ENCODE measurements around the gene SCAMP4.

The SCAMP4 gene

GRCh38 chr19:1935484-1936208, 30.4 kb downstream of the SCAMP4 start:
- in situ Hi-C loops (cut with HindIII; ENCODE audit: low sequenced_read_pairs) = no loop called here

GRCh38 chr19:1936430-1936829, 31.2 kb downstream of the SCAMP4 start:
- in situ Hi-C loops (cut with HindIII; ENCODE audit: low sequenced_read_pairs) = no loop called here

- in situ Hi-C loops (cut with HindIII; ENCODE audit: low sequenced_read_pairs) = no loop called here
Measured at GRCh38 chr19:1936916-1937610, 31.9 kb downstream of the SCAMP4 start.

- in situ Hi-C loops (cut with HindIII; ENCODE audit: low sequenced_read_pairs) = no loop called here
Measured at GRCh38 chr19:1938071-1938470, 32.9 kb downstream of the SCAMP4 start.

GRCh38 chr19:1941146-1942077, 36.2 kb downstream of the SCAMP4 start, which contains the start of gene CSNK1G2:
TSS of gene CSNK1G2 (plus strand) at chr19:1941172. CDS start at chr19:1969773, 28,601 bp downstream.
- in situ Hi-C loops (cut with HindIII; ENCODE audit: low sequenced_read_pairs) = no loop called here

- in situ Hi-C loops (cut with HindIII; ENCODE audit: low sequenced_read_pairs) = no loop called here
Measured at GRCh38 chr19:1942078-1942933, 37.1 kb downstream of the SCAMP4 start.

GRCh38 chr19:1942934-1943555, 37.8 kb downstream of the SCAMP4 start:
- in situ Hi-C loops (cut with HindIII; ENCODE audit: low sequenced_read_pairs) = no loop called here

GRCh38 chr19:1943661-1944087, 38.5 kb downstream of the SCAMP4 start:
- in situ Hi-C loops (cut with HindIII; ENCODE audit: low sequenced_read_pairs) = no loop called here

- in situ Hi-C loops (cut with HindIII; ENCODE audit: low sequenced_read_pairs) = no loop called here
Measured at GRCh38 chr19:1944088-1944915, 39.1 kb downstream of the SCAMP4 start.

GRCh38 chr19:1944916-1945561, 39.8 kb downstream of the SCAMP4 start:
- in situ Hi-C loops (cut with HindIII; ENCODE audit: low sequenced_read_pairs) = no loop called here

GRCh38 chr19:1945899-1946298, 40.7 kb downstream of the SCAMP4 start:
- in situ Hi-C loops (cut with HindIII; ENCODE audit: low sequenced_read_pairs) = no loop called here

GRCh38 chr19:1947651-1948209, 42.5 kb downstream of the SCAMP4 start:
- in situ Hi-C loops (cut with HindIII; ENCODE audit: low sequenced_read_pairs) = no loop called here

- in situ Hi-C loops (cut with HindIII; ENCODE audit: low sequenced_read_pairs) = no loop called here
Measured at GRCh38 chr19:1949304-1950101, 44.3 kb downstream of the SCAMP4 start.

GRCh38 chr19:1950640-1951039, 45.4 kb downstream of the SCAMP4 start:
- in situ Hi-C loops (cut with HindIII; ENCODE audit: low sequenced_read_pairs) = no loop called here

- in situ Hi-C loops (cut with HindIII; ENCODE audit: low sequenced_read_pairs) = no loop called here
Measured at GRCh38 chr19:1952635-1953034, 47.4 kb downstream of the SCAMP4 start.

- in situ Hi-C loops (cut with HindIII; ENCODE audit: low sequenced_read_pairs) = no loop called here
Measured at GRCh38 chr19:1953037-1953436, 47.8 kb downstream of the SCAMP4 start.

GRCh38 chr19:1953441-1954094, 48.4 kb downstream of the SCAMP4 start:
- in situ Hi-C loops (cut with HindIII; ENCODE audit: low sequenced_read_pairs) = no loop called here
